Suprapubic skin (tissue), 4 donors: ENCODE data around the gene RERE. TPM values are rescaled to one million over a fixed set of nuclear protein-coding genes. Genes with fewer than 3 reads are reported as not detected.
A peak's percentile ranks its signal among the peaks of the same experiment; 100 is the strongest.

Experiments used
- DNase-seq, 2 donors: peaks; one replicate each; pipeline ENCODE4 v3.0.0-alpha.2; 2019; ENCODE audit warnings: low spot score in 2 of 2
- H3K27ac ChIP-seq: fragments of 200-600 bp; sonication (generic); one replicate; pipeline ENCODE4 v1.5.1; 2019
- H3K27me3 ChIP-seq: fragments of 200-600 bp; sonication (generic); one replicate; pipeline ENCODE4 v1.5.1; 2019
- H3K36me3 ChIP-seq: fragments of 200-600 bp; sonication (generic); one replicate; pipeline ENCODE4 v1.5.1; 2019
- H3K4me1 ChIP-seq: fragments of 200-600 bp; sonication (generic); one replicate; pipeline ENCODE4 v1.5.1; 2019
- H3K4me3 ChIP-seq: fragments of 200-600 bp; sonication (generic); one replicate; pipeline ENCODE4 v1.5.1; 2019; ENCODE audit warnings: mild to moderate bottlenecking
- H3K9me3 ChIP-seq: fragments of 200-600 bp; sonication (generic); one replicate; pipeline ENCODE4 v1.5.1; 2019
- CTCF ChIP-seq, 2 donors: fragments of 200-600 bp in 1 of 2; fragments of 450-650 bp in 1 of 2; sonication (generic) in 1 of 2; IDR thresholded peaks; one replicate each; pipeline ENCODE4 v1.5.1; 2016 to 2019; ENCODE audit warnings: antibody characterized with exemption in 2 of 2, mild to moderate bottlenecking in 1 of 2, moderate library complexity in 1 of 2
- EP300 ChIP-seq: sonication (generic); formaldehyde crosslinking; IDR thresholded peaks from one replicate; pipeline ENCODE4 v1.6.1; 2017; ENCODE audit warnings: antibody characterized with exemption
- POLR2A ChIP-seq, 2 donors: fragments of 450-650 bp; IDR thresholded peaks; one replicate each; pipeline ENCODE4 v1.6.1; 2017; ENCODE audit warnings: antibody characterized with exemption in 2 of 2, mild to moderate bottlenecking in 2 of 2, moderate library complexity in 2 of 2
- POLR2AphosphoS5 ChIP-seq, 3 donors: sonication (generic); formaldehyde crosslinking; IDR thresholded peaks; one replicate each; pipeline ENCODE4 v1.6.1; 2017; ENCODE audit warnings: antibody characterized with exemption in 3 of 3
- WGBS: methylation state at CpG from one replicate; pipeline ENCODE4 v1.1.5; 2018; 5-methylcytosine and 5-hydroxymethylcytosine counted together
- total RNA-seq, 4 donors: library from RNA; depleted of rRNA; stranded (reverse); fragments of >200 nt; gene quantifications; one replicate each; pipeline ENCODE4 v1.1.0, GENCODE V29; 2016

The RERE gene
- total RNA-seq, 4 donors from 2014 or later, result 43.4 to 113 (median 83.3) TPM

GRCh38 chr1:8370905-8371315, 446.5 kb downstream of the RERE start:
- Histone ChIP-seq H3K9me3 (no peaks in the 10 kb centered on the region), H3K27ac (peak overlapping the region; percentile 84), H3K36me3 (peaks cover 15% of the 10 kb centered on the region), H3K27me3 (no peaks in the 10 kb centered on the region), H3K4me1 (peaks cover 69% of the 10 kb centered on the region), H3K4me3 (no peak overlapping the region)
- 27% methylated on average over 5 of the region's 5 CpGs for WGBS
- DNase-seq, result no peak
- TF ChIP-seq POLR2A (IDR thresholded peaks at IDR 0.05) (no peak), EP300 (no peak), CTCF (IDR thresholded peaks at IDR 0.05) (no peak), POLR2AphosphoS5 (IDR thresholded peaks at IDR 0.05) (no peak)

DNA sequence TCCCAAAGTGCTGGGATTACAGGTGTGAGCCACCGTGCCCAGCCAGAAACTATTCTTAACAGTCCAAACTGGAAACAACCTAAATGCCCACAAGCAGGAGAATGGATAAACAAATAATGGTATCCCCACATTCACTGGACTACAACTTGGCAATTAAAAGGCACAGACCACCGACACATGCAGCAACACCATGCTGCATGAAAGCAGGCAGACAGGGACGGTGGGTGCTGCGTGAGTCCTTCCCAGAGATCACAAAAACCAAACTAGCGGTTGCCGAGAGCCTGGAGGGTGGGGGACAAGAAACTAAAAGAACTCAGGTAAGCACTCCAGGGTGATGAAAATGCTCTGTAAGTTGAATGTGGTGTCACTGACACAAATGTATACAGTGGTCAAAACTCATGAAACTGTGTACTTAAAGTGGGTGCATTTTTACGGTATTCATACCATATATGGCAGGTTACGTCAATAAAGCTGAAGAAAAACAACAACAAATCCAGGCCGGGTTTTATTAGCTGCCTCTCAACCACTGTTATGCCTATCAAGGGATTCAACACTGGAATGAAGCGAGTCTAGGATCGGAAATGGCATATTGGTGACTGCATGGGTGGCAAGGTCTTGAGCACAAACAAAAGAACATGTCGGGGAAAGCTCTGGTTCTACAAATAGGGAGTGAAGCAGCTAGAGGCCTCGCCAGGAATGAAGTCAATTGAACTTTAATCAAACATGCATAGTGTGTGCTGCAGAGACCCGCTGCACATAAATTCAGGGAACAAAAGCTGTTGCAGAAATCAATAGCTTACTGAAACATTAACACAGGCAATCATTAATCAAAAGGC, 447.2 kb downstream of the RERE start:
- Histone ChIP-seq H3K4me1 (peaks cover 71% of the 10 kb centered on the region), H3K4me3 (no peak overlapping the region), H3K36me3 (peaks cover 21% of the 10 kb centered on the region), H3K27ac (peak overlapping the region; percentile 8), H3K9me3 (no peaks in the 10 kb centered on the region), H3K27me3 (no peaks in the 10 kb centered on the region)
- DNase-seq, result no peak
- WGBS, result 67% methylated on average over 14 of the region's 14 CpGs
- TF ChIP-seq EP300 (no peak), CTCF (IDR thresholded peaks at IDR 0.05) (no peak), POLR2AphosphoS5 (IDR thresholded peaks at IDR 0.05) (no peak), POLR2A (IDR thresholded peaks at IDR 0.05) (no peak)

DNA sequence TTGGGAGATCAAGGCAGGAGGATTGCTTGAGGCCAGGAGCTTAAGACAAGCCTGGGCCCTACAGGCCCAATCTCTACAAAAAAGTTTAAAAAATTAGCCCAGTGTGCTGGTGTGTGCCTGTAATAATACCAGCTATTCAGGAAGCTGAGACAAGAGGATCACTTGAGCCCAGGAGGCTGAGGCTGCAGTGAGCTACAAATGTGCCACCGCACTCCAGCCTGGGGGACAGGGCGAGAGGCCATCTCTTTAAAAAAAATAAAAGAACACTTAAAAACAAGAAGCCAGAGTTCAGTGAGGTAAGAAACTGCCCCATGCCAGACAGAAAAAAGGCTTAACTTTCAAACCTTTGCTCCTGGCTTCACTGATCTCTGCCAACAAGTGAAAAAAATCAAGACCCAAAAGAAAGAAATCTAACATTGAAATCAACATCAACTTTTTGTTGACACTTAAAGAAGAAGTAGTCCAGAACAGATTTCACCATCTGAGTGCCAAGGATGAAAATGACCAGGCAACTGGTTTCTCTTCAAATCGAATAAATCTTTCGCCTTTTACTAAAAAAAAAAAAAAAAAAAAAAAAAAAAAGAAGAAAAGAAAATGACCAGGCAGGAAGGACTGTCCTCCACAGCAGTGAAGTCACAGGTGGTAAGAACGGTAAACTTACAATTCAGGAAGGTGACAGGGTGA, 448.3 kb downstream of the RERE start:
- DNase-seq, result no peak
- Histone ChIP-seq H3K27me3 (no peaks in the 10 kb centered on the region), H3K9me3 (no peaks in the 10 kb centered on the region), H3K4me3 (no peak overlapping the region), H3K4me1 (peaks cover 74% of the 10 kb centered on the region), H3K36me3 (peaks cover 33% of the 10 kb centered on the region), H3K27ac (no peak overlapping the region)
- TF ChIP-seq CTCF (IDR thresholded peaks at IDR 0.05), result no peak
- TF ChIP-seq POLR2A (IDR thresholded peaks at IDR 0.05), result no peak
- TF ChIP-seq POLR2AphosphoS5 (IDR thresholded peaks at IDR 0.05), result no peak
- TF ChIP-seq EP300, result no peak
- WGBS, result 73% methylated on average over 5 of the region's 5 CpGs

GRCh38 chr1:8367571-8368194, 449.8 kb downstream of the RERE start:
- Histone ChIP-seq H3K27ac (no peak overlapping the region), H3K4me3 (no peak overlapping the region), H3K4me1 (peaks cover 71% of the 10 kb centered on the region), H3K9me3 (no peaks in the 10 kb centered on the region), H3K27me3 (no peaks in the 10 kb centered on the region), H3K36me3 (peaks cover 44% of the 10 kb centered on the region)
- DNase-seq, result no peak
- 83% methylated on average over 8 of the region's 8 CpGs for WGBS
- TF ChIP-seq POLR2A (IDR thresholded peaks at IDR 0.05) (no peak), EP300 (no peak), POLR2AphosphoS5 (IDR thresholded peaks at IDR 0.05) (no peak), CTCF (IDR thresholded peaks at IDR 0.05) (no peak)
